WI38 (cell line): Measurements from ENCODE around the gene ISLR2.

Experiments used
- H3K4me3 ChIP-seq: 2 replicates; pipeline ENCODE4 v1.5.1; 2011; ENCODE audit warnings: low read depth, mild to moderate bottlenecking, control low read depth, low read length
- CTCF ChIP-seq: IDR thresholded peaks from 2 replicates; pipeline ENCODE4 v1.5.1; 2012; ENCODE audit warnings: low read depth, mild to moderate bottlenecking, control low read depth, low read length

ISLR2 gene

GRCh38 chr15:74132681-74133651 lies 2.6 kb downstream of the ISLR2 start:
- no peak overlapping the region for H3K4me3 ChIP-seq

GRCh38 chr15:74133694-74134386 lies 3.5 kb downstream of the ISLR2 start:
- no peak overlapping the region for H3K4me3 ChIP-seq
- TF ChIP-seq CTCF: no peak

More at GRCh38 chr15:74132681-74133651, 2.6 kb downstream of the ISLR2 start:
- no peak for TF ChIP-seq CTCF

- no peak overlapping the region for H3K4me3 ChIP-seq
- TF ChIP-seq CTCF: no peak
Observed at GRCh38 chr15:74134387-74135027, 4.1 kb downstream of the ISLR2 start.

- H3K4me3 ChIP-seq: no peak overlapping the region
- TF ChIP-seq CTCF: no peak
Observed at GRCh38 chr15:74135041-74135565, 4.7 kb downstream of the ISLR2 start.

GRCh38 chr15:74136540-74136813 lies 6.1 kb downstream of the ISLR2 start:
- no peak overlapping the region for H3K4me3 ChIP-seq
- no peak for TF ChIP-seq CTCF

- no peak for TF ChIP-seq CTCF
- H3K4me3 ChIP-seq: no peak overlapping the region
Observed at GRCh38 chr15:74136814-74137536, 6.6 kb downstream of the ISLR2 start.
